ENCODE measurements around the gene CA4.

The CA4 gene

DNA sequence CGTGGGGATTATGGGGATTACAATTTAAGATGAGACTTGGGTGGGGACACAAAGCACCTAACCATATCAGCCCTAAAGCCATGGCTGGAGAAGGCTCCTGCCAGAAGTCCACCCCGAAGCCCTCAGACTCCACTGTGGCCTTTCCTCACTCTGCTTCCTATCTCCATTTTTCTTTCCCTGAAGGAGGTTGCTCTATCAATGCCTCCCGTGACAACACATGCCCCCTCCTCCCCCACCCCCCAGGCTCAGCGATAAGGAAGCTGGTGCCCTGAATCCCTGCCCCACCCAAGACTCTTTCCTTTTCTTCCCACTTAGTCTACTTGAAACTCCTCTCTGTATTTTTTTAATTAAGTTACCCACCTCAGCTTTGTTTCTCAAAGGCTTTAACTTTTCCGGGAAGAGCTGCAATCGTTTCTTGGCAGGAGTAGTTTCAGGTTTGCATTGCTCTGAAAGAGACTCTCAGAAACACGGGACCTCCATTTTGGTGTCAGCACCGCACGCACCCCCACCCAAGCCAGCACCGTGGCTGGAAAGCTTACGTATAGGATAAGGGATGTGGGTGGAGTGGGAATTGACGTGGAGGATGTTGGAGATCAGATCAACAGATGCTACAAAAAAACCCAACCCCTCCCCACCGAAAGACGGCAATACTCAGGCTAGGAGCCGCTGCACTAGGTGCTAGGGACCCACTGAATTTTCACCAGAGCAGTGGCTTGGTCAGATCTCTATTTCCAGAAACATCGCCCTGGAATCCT, 15.2 kb upstream of the CA4 start:
- no peak for TF ChIP-seq CTCF (IDR thresholded peaks at IDR 0.05)
- Histone ChIP-seq H3K27ac (peak overlapping the region; percentile 65), H3K4me3 (ENCODE audit: low read depth in 1 of 2, low read length in 1 of 2) (peak overlapping the region; percentile 66 to 82), H3K9me3 (no peaks in the 10 kb centered on the region), H3K36me3 (peaks cover 5% of the 10 kb centered on the region), H3K4me1 (ENCODE audit: control insufficient read depth in 1 of 2, insufficient read depth in 1 of 2, low read depth in 1 of 2, low read length in 1 of 2) (peaks cover 21 to 24% of the 10 kb centered on the region in 2 experiments), H3K27me3 (peaks cover 41% of the 10 kb centered on the region)

DNA sequence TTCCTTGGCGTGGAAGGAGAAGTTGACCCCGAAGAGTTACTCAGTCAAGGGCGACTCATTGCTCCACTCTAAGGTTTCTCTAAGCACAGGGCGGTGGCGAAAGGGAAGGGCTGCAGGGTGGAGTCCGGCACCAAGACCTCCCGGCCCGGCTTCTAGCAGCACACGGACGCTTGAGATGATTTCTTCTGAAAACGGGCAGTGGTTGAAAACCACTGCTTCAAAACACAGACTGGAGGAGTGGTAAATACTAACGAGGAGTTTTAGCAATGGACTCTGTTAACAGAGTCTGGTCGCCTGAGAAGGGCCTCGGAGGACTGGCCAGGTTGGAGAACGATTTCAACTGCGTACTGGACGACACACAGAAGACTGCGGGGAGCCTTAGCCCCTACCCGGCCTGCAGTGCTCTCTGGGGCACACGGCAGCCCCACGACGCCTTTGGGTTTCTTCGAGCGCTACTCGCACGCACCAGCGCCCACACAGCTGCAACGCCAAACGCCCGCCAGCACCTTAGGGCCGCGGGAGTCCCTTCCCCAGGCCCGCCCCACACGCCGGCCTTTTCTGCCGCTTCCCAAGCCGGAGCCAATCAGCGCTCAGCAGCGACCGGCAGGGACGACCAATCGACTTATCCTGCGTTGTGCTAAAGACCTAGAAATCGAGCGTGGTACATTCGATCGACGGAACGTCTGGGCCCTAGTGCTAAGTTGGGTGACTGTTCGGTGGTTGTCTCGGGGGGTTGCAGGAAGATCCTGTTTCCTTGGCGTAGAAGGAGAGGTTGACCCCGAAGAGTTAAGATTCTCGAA, 14.4 kb upstream of the CA4 start:
- Histone ChIP-seq H3K27me3 (peaks cover 49% of the 10 kb centered on the region), H3K27ac (peak overlapping the region; percentile 65), H3K36me3 (peaks cover 5% of the 10 kb centered on the region), H3K9me3 (no peaks in the 10 kb centered on the region), H3K4me3 (ENCODE audit: low read depth in 1 of 2, low read length in 1 of 2) (peak overlapping the region; percentile 66 to 82), H3K4me1 (ENCODE audit: control insufficient read depth in 1 of 2, insufficient read depth in 1 of 2, low read depth in 1 of 2, low read length in 1 of 2) (peaks cover 27 to 30% of the 10 kb centered on the region in 2 experiments)
- TF ChIP-seq CTCF (IDR thresholded peaks at IDR 0.05): no peak

DNA sequence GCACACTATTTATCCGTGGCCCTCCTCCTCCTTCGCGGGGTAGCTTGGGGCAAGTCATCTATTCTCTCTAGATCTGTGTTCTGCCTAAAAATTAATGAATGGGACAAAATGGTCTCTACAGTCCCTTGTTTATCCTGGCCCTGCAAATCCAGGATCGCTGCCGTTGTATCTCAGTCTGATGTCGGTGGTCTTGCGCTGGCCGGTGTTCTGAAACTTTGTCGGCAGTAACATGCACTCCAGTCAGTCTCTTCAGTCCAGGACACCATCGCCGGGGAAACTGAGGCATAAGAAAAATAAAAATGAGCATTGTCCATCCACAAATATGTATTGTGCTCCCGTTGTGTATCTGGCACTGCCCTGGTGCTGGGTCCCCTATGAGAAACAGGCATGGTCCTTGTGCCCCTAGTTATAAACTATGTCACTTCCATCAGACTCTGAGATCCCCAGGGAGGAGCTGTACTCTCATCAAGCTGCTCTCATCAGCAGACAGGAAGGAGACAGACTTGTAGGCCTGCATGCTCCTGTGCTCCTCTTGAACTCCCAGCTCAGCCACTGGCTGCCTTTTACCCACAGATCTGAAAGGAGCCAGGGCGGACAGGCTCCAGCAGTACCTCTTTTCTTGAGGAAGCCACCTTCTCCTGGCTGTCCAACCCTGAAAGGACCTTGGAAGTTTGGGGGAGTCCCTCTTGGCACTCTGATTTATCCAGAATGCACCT, 13.7 kb upstream of the CA4 start:
- Histone ChIP-seq H3K9me3 (no peaks in the 10 kb centered on the region), H3K36me3 (peaks cover 5% of the 10 kb centered on the region), H3K4me1 (ENCODE audit: control insufficient read depth in 1 of 2, insufficient read depth in 1 of 2, low read depth in 1 of 2, low read length in 1 of 2) (peaks cover 31 to 37% of the 10 kb centered on the region in 2 experiments), H3K27ac (no peak overlapping the region), H3K4me3 (ENCODE audit: low read depth in 1 of 2, low read length in 1 of 2) (peak overlapping the region; percentile 66 to 82), H3K27me3 (peaks cover 56% of the 10 kb centered on the region)
- TF ChIP-seq CTCF (IDR thresholded peaks at IDR 0.05): no peak

- Histone ChIP-seq H3K36me3 (no peaks in the 10 kb centered on the region), H3K4me3 (ENCODE audit: low read depth in 1 of 2, low read length in 1 of 2) (no peak overlapping the region), H3K4me1 (ENCODE audit: control insufficient read depth in 1 of 2, insufficient read depth in 1 of 2, low read depth in 1 of 2, low read length in 1 of 2) (peaks cover 47 to 53% of the 10 kb centered on the region in 2 experiments), H3K9me3 (no peaks in the 10 kb centered on the region), H3K27me3 (peaks cover 62% of the 10 kb centered on the region), H3K27ac (no peak overlapping the region)
- TF ChIP-seq CTCF (IDR thresholded peaks at IDR 0.05): no peak
Observed at GRCh38 chr17:60137731-60138130, 12.0 kb upstream of the CA4 start.

- Histone ChIP-seq H3K27me3 (peaks cover 62% of the 10 kb centered on the region), H3K4me3 (ENCODE audit: low read depth in 1 of 2, low read length in 1 of 2) (no peak overlapping the region), H3K36me3 (no peaks in the 10 kb centered on the region), H3K27ac (no peak overlapping the region), H3K9me3 (no peaks in the 10 kb centered on the region), H3K4me1 (ENCODE audit: control insufficient read depth in 1 of 2, insufficient read depth in 1 of 2, low read depth in 1 of 2, low read length in 1 of 2) (peaks cover 59 to 65% of the 10 kb centered on the region in 2 experiments)
- no peak for TF ChIP-seq CTCF (IDR thresholded peaks at IDR 0.05)
Observed at GRCh38 chr17:60138769-60139437, 10.9 kb upstream of the CA4 start.

Measured in neutrophil (primary cell).